Panc1 (cell line): ENCODE results near the gene BUD31. TPM values are rescaled to one million over a fixed set of nuclear protein-coding genes. Genes with fewer than 3 reads are reported as not detected.

Source experiments
- ATAC-seq: fragments of 200-7000 bp; cut with Tn5 transposase; 2 replicates; pipeline ENCODE4 v1.9.1; 2020; ENCODE audit warnings: mild to moderate bottlenecking, moderate library complexity
- BruUV-seq: library from RNA; stranded (reverse); fragments of 400-500 nt; replicated peaks from 2 replicates; lab custom pipeline; 2021; lab: Mats Ljungman, UMichigan
- CTCF ChIA-PET: fragments of 300-600 bp; sonication (Branson Sonifier 250); formaldehyde crosslinking; loops from one replicate; lab custom pipeline; 2022; ENCODE audit warnings: antibody characterized with exemption; lab: Charles Lee
- POLR2A ChIA-PET: fragments of 300-600 bp; sonication (Branson Sonifier 250); formaldehyde crosslinking; loops from one replicate; lab custom pipeline; 2022; ENCODE audit warnings: antibody characterized with exemption; lab: Charles Lee
- DNase-seq: peaks from one replicate; pipeline ENCODE4 v3.0.0-alpha.2; 2010; ENCODE audit warnings: low read depth, low spot score
- H3K27ac ChIP-seq: 2 replicates; pipeline ENCODE4 v1.5.1; 2011; ENCODE audit warnings: mild to moderate bottlenecking, low read length, inconsistent platforms
- H3K27me3 ChIP-seq: fragments of 200-500 bp; sonication (Bioruptor generic); 2 replicates; pipeline ENCODE4 v1.6.0; 2014; ENCODE audit warnings: low read length, inconsistent platforms; ENCODE audit not compliant: control insufficient read depth, insufficient read depth
- H3K36me3 ChIP-seq: fragments of 200-500 bp; sonication (Bioruptor generic); 2 replicates; pipeline ENCODE4 v1.5.1; 2014; ENCODE audit warnings: inconsistent platforms, mild to moderate bottlenecking, low read length, moderate library complexity; ENCODE audit not compliant: control insufficient read depth, insufficient read depth
- H3K4me1 ChIP-seq: 2 replicates; pipeline ENCODE4 v1.5.1; 2011; ENCODE audit warnings: inconsistent platforms, mild to moderate bottlenecking, low read length, moderate library complexity; ENCODE audit not compliant: control insufficient read depth, insufficient read depth
- H3K4me3 ChIP-seq, 2 experiments: 2 replicates each; pipeline ENCODE4 v1.5.1; 2011 to 2012; ENCODE audit warnings: low read depth in 2 of 2, low read length in 2 of 2, mild to moderate bottlenecking in 2 of 2, inconsistent platforms in 1 of 2, moderate library complexity in 1 of 2
- H3K9me3 ChIP-seq: fragments of 200-500 bp; sonication (Bioruptor generic); 2 replicates; pipeline ENCODE4 v1.5.1; 2014; ENCODE audit warnings: low read depth, mild to moderate bottlenecking, inconsistent platforms, low read length, moderate library complexity; ENCODE audit not compliant: control insufficient read depth, insufficient read depth
- CTCF ChIP-seq: fragments of 450-650 bp; IDR thresholded peaks from 2 replicates; pipeline ENCODE4 v1.5.1; 2017; ENCODE audit warnings: mild to moderate bottlenecking
- POLR2AphosphoS5 ChIP-seq: IDR thresholded peaks from 2 replicates; pipeline ENCODE4 v1.6.1; 2012; ENCODE audit warnings: mild to moderate bottlenecking, low read depth, low read length, moderate library complexity
- REST ChIP-seq, 2 experiments: IDR thresholded peaks; 2 replicates each; pipeline ENCODE4 v1.6.1; 2011 to 2012; ENCODE audit warnings: low read depth in 2 of 2, control low read depth in 1 of 2, low read length in 1 of 2, mild to moderate bottlenecking in 1 of 2, moderate library complexity in 1 of 2; ENCODE audit not compliant: insufficient read depth in 1 of 2
- SIN3A ChIP-seq: IDR thresholded peaks from 2 replicates; pipeline ENCODE4 v1.6.1; 2012; ENCODE audit warnings: low read depth, mild to moderate bottlenecking, low read length, moderate library complexity, borderline replicate concordance; ENCODE audit not compliant: insufficient read depth
- TCF7L2 ChIP-seq: IDR thresholded peaks from 2 replicates; pipeline ENCODE4 v1.6.1; 2011; ENCODE audit warnings: mild to moderate bottlenecking, low read depth, low read length, inconsistent platforms
- in situ Hi-C: cut with HindIII; loops from 2 replicates; pipeline ENCODE4 v1.10.0; 2016; ENCODE audit warnings: low sequenced_read_pairs, low pct_unique_long_range_greater_than_20kb
- intact Hi-C: fragments of 100-400 bp; cut with micrococcal nuclease; formaldehyde crosslinking; loops from one replicate; pipeline ENCODE4 v1.10.0; 2022; ENCODE audit not compliant: unreplicated experiment
- total RNA-seq: library from RNA; stranded (reverse); gene quantifications from one replicate; pipeline ENCODE4 v1.2.1, GENCODE V29; 2021; ENCODE audit not compliant: unreplicated experiment

Gene BUD31
- total RNA-seq, 1 experiment from 2014 or later: 179 TPM

- no peaks in the 10 kb centered on the region for H3K9me3 ChIP-seq
- intact Hi-C loops (no loop called here), in situ Hi-C loops (no loop called here)
- no TSS peak for BruUV-seq
- ATAC-seq (no peak), DNase-seq (no peak)
- H3K27ac ChIP-seq: no peak overlapping the region
- H3K36me3 ChIP-seq: peaks cover 20% of the 10 kb centered on the region; the same call in 1 of the 2 replicates
- TF ChIP-seq TCF7L2 (no peak), SIN3A (no peak), CTCF (no peak), POLR2AphosphoS5 (no peak), REST (IDR thresholded peaks at IDR 0.05; ENCODE audit: insufficient read depth in 1 of 2, low read depth in 2 of 2, low read length in 1 of 2) (no peak)
- ChIA-PET CTCF (no interaction called here), POLR2A (no interaction called here)
- H3K27me3 ChIP-seq: no peaks in the 10 kb centered on the region
- no peaks in the 10 kb centered on the region for H3K4me1 ChIP-seq
- no peak overlapping the region for H3K4me3 ChIP-seq
Observed at GRCh38 chr7:99452541-99452940, 43.8 kb downstream of the BUD31 start.

- intact Hi-C loops: no loop called here
- no peak for ATAC-seq
Observed at GRCh38 chr7:99453105-99453504, 44.3 kb downstream of the BUD31 start.

GRCh38 chr7:99455874-99456273 is 47.1 kb downstream of the BUD31 start:
- Histone ChIP-seq H3K4me1 (no peaks in the 10 kb centered on the region), H3K9me3 (no peaks in the 10 kb centered on the region), H3K36me3 (peaks cover 15% of the 10 kb centered on the region), H3K27ac (peak overlapping the region; percentile 34; the same call in 1 of the 2 replicates), H3K4me3 (no peak overlapping the region), H3K27me3 (no peaks in the 10 kb centered on the region)
- POLR2A ChIA-PET: interaction anchor here (0.5 kb wide), 1 partner anchor 10 kb away, joined by 6 read pairs; no protein-coding TSS in a partner anchor
- BruUV-seq: no TSS peak
- in situ Hi-C loops (no loop called here), intact Hi-C loops (no loop called here)
- CTCF ChIA-PET: no interaction called here
- no peak for ATAC-seq
- no peak for TF ChIP-seq REST (IDR thresholded peaks at IDR 0.05; ENCODE audit: insufficient read depth in 1 of 2, low read depth in 2 of 2, low read length in 1 of 2)
- no peak for TF ChIP-seq TCF7L2
- no peak for TF ChIP-seq SIN3A
- no peak for TF ChIP-seq CTCF
- no peak for TF ChIP-seq POLR2AphosphoS5
- no peak for DNase-seq

More at GRCh38 chr7:99453105-99453504, 44.3 kb downstream of the BUD31 start:
- no peak for TF ChIP-seq SIN3A
- no peak for DNase-seq
- no peak overlapping the region for H3K4me3 ChIP-seq
- POLR2A ChIA-PET: no interaction called here
- in situ Hi-C loops: no loop called here
- no peaks in the 10 kb centered on the region for H3K9me3 ChIP-seq
- BruUV-seq: no TSS peak
- no peaks in the 10 kb centered on the region for H3K27me3 ChIP-seq
- H3K4me1 ChIP-seq: no peaks in the 10 kb centered on the region
- CTCF ChIA-PET: no interaction called here
- H3K27ac ChIP-seq: no peak overlapping the region
- peaks cover 22% of the 10 kb centered on the region; the same call in 1 of the 2 replicates for H3K36me3 ChIP-seq
